ACHN (cell line): ENCODE measurements around the gene CYP11A1.

Source experiments
- DNase-seq: peaks from one replicate; pipeline ENCODE4 v3.0.0-alpha.2; 2015
- in situ Hi-C: cut with HindIII; loops from 2 replicates; pipeline ENCODE4 v1.10.0; 2017; ENCODE audit warnings: low sequenced_read_pairs, low pct_ligation_motif_present, low pct_unique_long_range_greater_than_20kb

CYP11A1 gene

GRCh38 chr15:74380361-74381189, 13.1 kb upstream of the CYP11A1 start:
- DNase-seq, result no peak
- in situ Hi-C loops, result no loop called here

GRCh38 chr15:74378848-74379247, 11.4 kb upstream of the CYP11A1 start:
- no peak for DNase-seq
- in situ Hi-C loops, result no loop called here

- DNase-seq, result no peak
- in situ Hi-C loops, result no loop called here
Measured at GRCh38 chr15:74377831-74378766, 10.7 kb upstream of the CYP11A1 start.

GRCh38 chr15:74376825-74377581, 9.6 kb upstream of the CYP11A1 start:
- DNase-seq, result no peak
- in situ Hi-C loops, result no loop called here

GRCh38 chr15:74376226-74376625, 8.8 kb upstream of the CYP11A1 start:
- in situ Hi-C loops, result no loop called here
- no peak for DNase-seq

- in situ Hi-C loops, result no loop called here
- DNase-seq, result peak; percentile 77
Measured at GRCh38 chr15:74375303-74375693, 7.9 kb upstream of the CYP11A1 start.

- no peak for DNase-seq
- in situ Hi-C loops, result no loop called here
Measured at GRCh38 chr15:74374648-74375302, 7.3 kb upstream of the CYP11A1 start.

GRCh38 chr15:74373731-74374647, 6.5 kb upstream of the CYP11A1 start:
- in situ Hi-C loops, result no loop called here
- peak; percentile 85 for DNase-seq

GRCh38 chr15:74373056-74373650, 5.7 kb upstream of the CYP11A1 start:
- in situ Hi-C loops, result no loop called here
- DNase-seq, result no peak

GRCh38 chr15:74370471-74370870, 3.0 kb upstream of the CYP11A1 start:
- DNase-seq, result no peak
- in situ Hi-C loops, result no loop called here

GRCh38 chr15:74369756-74370155, 2.3 kb upstream of the CYP11A1 start:
- in situ Hi-C loops, result no loop called here
- DNase-seq, result no peak

GRCh38 chr15:74369084-74369745, 1.8 kb upstream of the CYP11A1 start:
- DNase-seq, result no peak
- in situ Hi-C loops, result no loop called here

- in situ Hi-C loops, result no loop called here
Measured at GRCh38 chr15:74368121-74368520, 675 bp upstream of the CYP11A1 start.

GRCh38 chr15:74365598-74366445, 1.6 kb downstream of the CYP11A1 start:
- in situ Hi-C loops, result no loop called here
- DNase-seq, result peak; percentile 73

More at GRCh38 chr15:74368121-74368520, 675 bp upstream of the CYP11A1 start:
- DNase-seq, result no peak

- DNase-seq, result no peak
- in situ Hi-C loops, result no loop called here
Measured at GRCh38 chr15:74364936-74365597, 2.4 kb downstream of the CYP11A1 start.
